T-cell (primary cell): ENCODE data around the gene DNMT3A. TPM values are rescaled to one million over a fixed set of nuclear protein-coding genes. Genes with fewer than 3 reads are reported as not detected.
A peak's percentile ranks its signal among the peaks of the same experiment; 100 is the strongest.

Source experiments
- ATAC-seq, 4 experiments: fragments of 200-7000 bp in 3 of 4; fragments of 150-1000 bp in 1 of 4; cut with Tn5 transposase; replicated peaks in 1 of 4; 1 replicate in 3 of 4; 2 replicates in 1 of 4; pipeline ENCODE4 v1.10.0; 2021; ENCODE audit warnings: moderate library complexity in 3 of 4, mild to moderate bottlenecking in 2 of 4, moderate number of reproducible peaks in 1 of 4
- CTCF ChIA-PET, 2 donors: fragments of 300-600 bp; sonication (Branson Sonifier 250); formaldehyde crosslinking; loops; one replicate each; lab custom pipeline; 2022; ENCODE audit warnings: antibody characterized with exemption in 2 of 2; lab: Charles Lee
- POLR2A ChIA-PET, 2 donors: fragments of 300-600 bp; sonication (Branson Sonifier 250); formaldehyde crosslinking; loops; one replicate each; lab custom pipeline; 2022; ENCODE audit warnings: antibody characterized with exemption in 2 of 2; lab: Charles Lee
- DNase-seq, 35 experiments: peaks; one replicate each; pipeline versions ENCODE4 v3.0.0 to v3.0.0-alpha.2; 2013 to 2023
- H3K27ac ChIP-seq: one replicate; pipeline ENCODE4 v1.5.1; 2013; ENCODE audit warnings: low read length
- H3K27me3 ChIP-seq, 2 experiments: replicated peaks in 1 of 2; 1 replicate in 1 of 2; 2 replicates in 1 of 2; pipeline versions ENCODE4 v1.6.1 to v1.7.0; 2013; ENCODE audit warnings: low read length in 1 of 2, mixed read lengths in 1 of 2; ENCODE audit not compliant: control insufficient read depth in 2 of 2, insufficient read depth in 2 of 2; ENCODE audit errors: extremely low read depth in 1 of 2
- H3K36me3 ChIP-seq, 2 donors: 1 replicate in 1 of 2; 2 replicates in 1 of 2; pipeline versions ENCODE4 v1.6.1 to v1.7.0; 2013; ENCODE audit warnings: low read length in 1 of 2; ENCODE audit not compliant: control insufficient read depth in 2 of 2, insufficient read depth in 1 of 2; ENCODE audit errors: extremely low read depth in 1 of 2
- H3K4me1 ChIP-seq, 2 experiments: 1 replicate in 1 of 2; 2 replicates in 1 of 2; pipeline versions ENCODE4 v1.6.1 to v1.7.0; 2013; ENCODE audit warnings: low read length in 2 of 2, mixed read lengths in 1 of 2; ENCODE audit not compliant: insufficient read depth in 2 of 2, control insufficient read depth in 1 of 2; ENCODE audit errors: extremely low read depth in 1 of 2
- H3K4me3 ChIP-seq, 2 donors: 1 replicate in 1 of 2; 2 replicates in 1 of 2; pipeline versions ENCODE4 v1.5.1 to v1.7.0; 2013; ENCODE audit warnings: mild to moderate bottlenecking in 2 of 2, low read length in 1 of 2, moderate library complexity in 1 of 2; ENCODE audit not compliant: control insufficient read depth in 1 of 2; ENCODE audit errors: extremely low read depth in 1 of 2
- H3K9me3 ChIP-seq: 2 replicates; pipeline ENCODE4 v1.7.0; 2013
- H3K27ac Mint-ChIP-seq, 2 donors: one replicate each; pipeline ENCODE4 v1.8.0; 2020 to 2021; ENCODE audit warnings: mild to moderate bottlenecking in 2 of 2, mixed read lengths in 2 of 2
- H3K27me3 Mint-ChIP-seq, 2 donors: one replicate each; pipeline ENCODE4 v1.8.0; 2021 to 2022; ENCODE audit warnings: mixed read lengths in 2 of 2
- H3K36me3 Mint-ChIP-seq: one replicate; pipeline ENCODE4 v1.8.0; 2021; ENCODE audit warnings: mixed read lengths
- H3K4me1 Mint-ChIP-seq, 3 donors: one replicate each; pipeline ENCODE4 v1.8.0; 2020 to 2022; ENCODE audit warnings: mixed read lengths in 3 of 3, mild to moderate bottlenecking in 1 of 3
- H3K4me3 Mint-ChIP-seq, 3 donors: one replicate each; pipeline ENCODE4 v1.8.0; 2020 to 2022; ENCODE audit warnings: mild to moderate bottlenecking in 3 of 3, mixed read lengths in 3 of 3, moderate library complexity in 3 of 3
- H3K9me3 Mint-ChIP-seq, 3 donors: one replicate each; pipeline ENCODE4 v1.8.0; 2020 to 2022; ENCODE audit warnings: mixed read lengths in 3 of 3
- WGBS: methylation state at CpG from one replicate; pipeline ENCODE4 v1.1.5; 2013; ENCODE audit warnings: missing lambda C conversion rate; ENCODE audit not compliant: insufficient coverage; 5-methylcytosine and 5-hydroxymethylcytosine counted together
- total RNA-seq, 35 experiments: library from RNA in 6 of 35; stranded (reverse) in 6 of 35; fragments of 120-200 nt in 1 of 35; gene quantifications; one replicate each; pipeline versions ENCODE4 v1.2.1 to v1.2.4 and lab custom pipeline; 2013 to 2026

Gene DNMT3A
- total RNA-seq, 5 donors from 2014 or later (not counting 1 experiment from before 2014, with no cell fraction given), result 78.7 to 125 (median 93.2) TPM

- CTCF ChIA-PET, result no interaction called here
Measured at GRCh38 chr2:25383806-25384205, 42.1 kb upstream of the DNMT3A start.

GRCh38 chr2:25381502-25381901 is 39.8 kb upstream of the DNMT3A start:
- peaks cover 7 to 32% of the 10 kb centered on the region in 2 experiments for H3K4me1 ChIP-seq
- ATAC-seq (no peak), DNase-seq (no peak)
- ChIA-PET POLR2A (no interaction called here), CTCF (no interaction called here)
- WGBS, result 89% methylated on average over 6 of the region's 7 CpGs
- Mint-ChIP-seq H3K9me3 (no peaks in the 10 kb centered on the region), H3K4me1 (peaks cover 29 to 32% (median 30%) of the 10 kb centered on the region in 3 donors), H3K27ac (no peak overlapping the region), H3K36me3 (peaks cover 12% of the 10 kb centered on the region), H3K27me3 (no peaks in the 10 kb centered on the region), H3K4me3 (no peak overlapping the region)
- H3K27ac ChIP-seq, result no peak overlapping the region
- no peaks in the 10 kb centered on the region for H3K9me3 ChIP-seq
- peaks cover 0 to 6% of the 10 kb centered on the region in 2 donors for H3K36me3 ChIP-seq
- no peaks in the 10 kb centered on the region for H3K27me3 ChIP-seq
- no peak overlapping the region for H3K4me3 ChIP-seq

More at GRCh38 chr2:25383806-25384205, 42.1 kb upstream of the DNMT3A start:
- H3K4me3 ChIP-seq, result no peak overlapping the region
- peaks cover 0 to 16% of the 10 kb centered on the region in 2 donors for H3K36me3 ChIP-seq
- no peaks in the 10 kb centered on the region for H3K27me3 ChIP-seq
- H3K4me3 Mint-ChIP-seq, result no peak overlapping the region
- H3K27ac ChIP-seq, result no peak overlapping the region
- WGBS, result 92% methylated on average over 7 of the region's 9 CpGs
- no peaks in the 10 kb centered on the region for H3K9me3 Mint-ChIP-seq
- peaks cover 11 to 26% (median 14%) of the 10 kb centered on the region in 3 donors for H3K4me1 Mint-ChIP-seq
- POLR2A ChIA-PET, result no interaction called here
- peaks cover 3 to 11% of the 10 kb centered on the region in 2 experiments for H3K4me1 ChIP-seq
- H3K27me3 Mint-ChIP-seq, result no peaks in the 10 kb centered on the region
- peaks cover 32% of the 10 kb centered on the region for H3K36me3 Mint-ChIP-seq
- H3K27ac Mint-ChIP-seq, result no peak overlapping the region
- DNase-seq, result no peak
- H3K9me3 ChIP-seq, result no peaks in the 10 kb centered on the region
- ATAC-seq, result no peak

GRCh38 chr2:25380586-25381375 is 39.1 kb upstream of the DNMT3A start:
- peaks cover 35 to 38% (median 36%) of the 10 kb centered on the region in 3 donors for H3K4me1 Mint-ChIP-seq
- Histone ChIP-seq H3K4me3 (no peak overlapping the region), H3K4me1 (peaks cover 11 to 39% of the 10 kb centered on the region in 2 experiments), H3K27ac (no peak overlapping the region), H3K27me3 (no peaks in the 10 kb centered on the region), H3K9me3 (no peaks in the 10 kb centered on the region), H3K36me3 (peaks cover 0 to 3% of the 10 kb centered on the region in 2 donors)
- ChIA-PET CTCF (no interaction called here), POLR2A (no interaction called here)
- ATAC-seq (no peak), DNase-seq (no peak)
- no peaks in the 10 kb centered on the region for H3K27me3 Mint-ChIP-seq
- no peak overlapping the region for H3K27ac Mint-ChIP-seq
- WGBS, result 92% methylated on average over 12 of the region's 12 CpGs
- H3K4me3 Mint-ChIP-seq, result no peak overlapping the region
- no peaks in the 10 kb centered on the region for H3K9me3 Mint-ChIP-seq
- H3K36me3 Mint-ChIP-seq, result peaks cover 7% of the 10 kb centered on the region

GRCh38 chr2:25380023-25380422 is 38.3 kb upstream of the DNMT3A start:
- Mint-ChIP-seq H3K36me3 (peaks cover 7% of the 10 kb centered on the region), H3K27me3 (no peaks in the 10 kb centered on the region), H3K27ac (no peak overlapping the region), H3K9me3 (no peaks in the 10 kb centered on the region), H3K4me3 (no peak overlapping the region), H3K4me1 (peaks cover 36 to 39% (median 38%) of the 10 kb centered on the region in 3 donors)
- DNase-seq, result no peak
- no peaks in the 10 kb centered on the region for H3K9me3 ChIP-seq
- peaks cover 0 to 3% of the 10 kb centered on the region in 2 donors for H3K36me3 ChIP-seq
- POLR2A ChIA-PET, result no interaction called here
- no peak overlapping the region for H3K27ac ChIP-seq
- CTCF ChIA-PET, result no interaction called here
- peaks cover 11 to 43% of the 10 kb centered on the region in 2 experiments for H3K4me1 ChIP-seq
- ATAC-seq, result no peak
- no peak overlapping the region for H3K4me3 ChIP-seq
- H3K27me3 ChIP-seq, result no peaks in the 10 kb centered on the region
- 86% methylated on average over 4 of the region's 5 CpGs for WGBS

GRCh38 chr2:25379535-25379934 is 37.8 kb upstream of the DNMT3A start:
- Histone ChIP-seq H3K9me3 (no peaks in the 10 kb centered on the region), H3K4me3 (no peak overlapping the region), H3K27me3 (no peaks in the 10 kb centered on the region), H3K27ac (no peak overlapping the region), H3K4me1 (peaks cover 11 to 43% of the 10 kb centered on the region in 2 experiments), H3K36me3 (peaks cover 0 to 2% of the 10 kb centered on the region in 2 donors)
- no peaks in the 10 kb centered on the region for H3K27me3 Mint-ChIP-seq
- H3K4me1 Mint-ChIP-seq, result peaks cover 36 to 39% (median 38%) of the 10 kb centered on the region in 3 donors
- H3K9me3 Mint-ChIP-seq, result no peaks in the 10 kb centered on the region
- POLR2A ChIA-PET, result no interaction called here
- CTCF ChIA-PET, result no interaction called here
- DNase-seq (no peak), ATAC-seq (no peak)
- WGBS, result 96% methylated on average over 6 of the region's 6 CpGs
- H3K36me3 Mint-ChIP-seq, result peaks cover 6% of the 10 kb centered on the region
- H3K27ac Mint-ChIP-seq, result no peak overlapping the region
- no peak overlapping the region for H3K4me3 Mint-ChIP-seq

- ATAC-seq (no peak), DNase-seq (no peak)
- peak overlapping the region in 1 of 3 donors; percentile 25 for H3K4me3 Mint-ChIP-seq
- POLR2A ChIA-PET, result interaction anchor here in 1 of 2 donors (0.7 kb wide), 1 partner anchor 24 kb away, joined by 7 read pairs; no protein-coding TSS in a partner anchor
- peaks cover 3% of the 10 kb centered on the region for H3K36me3 Mint-ChIP-seq
- Histone ChIP-seq H3K4me1 (peaks cover 11 to 43% of the 10 kb centered on the region in 2 experiments), H3K27ac (no peak overlapping the region), H3K9me3 (no peaks in the 10 kb centered on the region), H3K4me3 (no peak overlapping the region), H3K36me3 (no peaks in the 10 kb centered on the region), H3K27me3 (no peaks in the 10 kb centered on the region)
- no peaks in the 10 kb centered on the region for H3K27me3 Mint-ChIP-seq
- peak overlapping the region in 1 of 2 donors; percentile 34 for H3K27ac Mint-ChIP-seq
- H3K4me1 Mint-ChIP-seq, result peaks cover 36 to 39% (median 38%) of the 10 kb centered on the region in 3 donors
- 74% methylated on average over 6 of the region's 10 CpGs for WGBS
- CTCF ChIA-PET, result interaction anchor here (0.6 to 4.2 kb wide), 3 partner anchors 16 to 334 kb away, joined by 3 to 55 read pairs (median 3); no protein-coding TSS in a partner anchor
- H3K9me3 Mint-ChIP-seq, result no peaks in the 10 kb centered on the region
Measured at GRCh38 chr2:25378731-25379490, 37.2 kb upstream of the DNMT3A start.
